IMR-90 (cell line): ENCODE data around the gene SLC37A3. TPM values are rescaled to one million over a fixed set of nuclear protein-coding genes. Genes with fewer than 3 reads are reported as not detected.

Experiments used
- ATAC-seq: fragments of 200-7000 bp; cut with Tn5 transposase; 2 replicates; pipeline ENCODE4 v1.9.1; 2020; ENCODE audit warnings: low read depth, mild to moderate bottlenecking, moderate library complexity
- BruUV-seq: library from RNA; stranded (reverse); fragments of 400-500 nt; replicated peaks from 2 replicates; lab custom pipeline; 2021; lab: Mats Ljungman, UMichigan
- CTCF ChIA-PET: fragments of 300-600 bp; formaldehyde crosslinking; extraction: SDS; loops from one replicate; lab custom pipeline; 2021; ENCODE audit warnings: antibody characterized with exemption; lab: Yijun Ruan, JAX
- POLR2A ChIA-PET: fragments of 300-600 bp; sonication (Branson Sonifier 250); formaldehyde crosslinking; loops from one replicate; lab custom pipeline; 2022; ENCODE audit warnings: antibody characterized with exemption; ENCODE audit not compliant: unreplicated experiment; lab: Charles Lee
- DNase-seq: peaks from one replicate; pipeline ENCODE4 v3.0.0; 2013
- H2AFZ ChIP-seq: replicated peaks from 2 replicates; pipeline ENCODE3; 2013; ENCODE audit warnings: low read length, mild to moderate bottlenecking; ENCODE audit not compliant: poor library complexity
- H2AK5ac ChIP-seq: 2 replicates; pipeline ENCODE4 v1.6.1; 2013; ENCODE audit warnings: low read depth, low read length, inconsistent platforms
- H2AK9ac ChIP-seq: replicated peaks from 2 replicates; pipeline ENCODE3; 2013; ENCODE audit warnings: mild to moderate bottlenecking, low read depth, low read length, moderate library complexity; ENCODE audit not compliant: poor library complexity
- H2BK120ac ChIP-seq: 2 replicates; pipeline ENCODE4 v1.6.1; 2013; ENCODE audit warnings: low read depth, low read length, inconsistent platforms
- H2BK15ac ChIP-seq: 3 replicates; pipeline ENCODE4 v1.6.1; 2013; ENCODE audit warnings: low read depth, low read length, inconsistent platforms
- H2BK20ac ChIP-seq: 2 replicates; pipeline ENCODE4 v1.6.1; 2013; ENCODE audit warnings: low read depth, mild to moderate bottlenecking, inconsistent platforms, low read length, moderate library complexity
- H2BK5ac ChIP-seq: 2 replicates; pipeline ENCODE4 v1.6.1; 2013; ENCODE audit warnings: mild to moderate bottlenecking, low read depth, low read length, inconsistent platforms; ENCODE audit not compliant: poor library complexity, severe bottlenecking
- H3K14ac ChIP-seq: replicated peaks from 2 replicates; pipeline ENCODE4 v1.6.1; 2013; ENCODE audit warnings: low read depth, low read length, inconsistent platforms
- H3K18ac ChIP-seq: 2 replicates; pipeline ENCODE4 v1.6.1; 2013; ENCODE audit warnings: low read depth, low read length, control low read depth
- H3K23ac ChIP-seq: 2 replicates; pipeline ENCODE4 v1.6.1; 2013; ENCODE audit warnings: low read depth, low read length, inconsistent platforms
- H3K27ac ChIP-seq: 2 replicates; pipeline ENCODE4 v1.5.1; 2013; ENCODE audit warnings: mild to moderate bottlenecking, control low read depth, low read length; ENCODE audit not compliant: insufficient read depth
- H3K27me3 ChIP-seq: 2 replicates; pipeline ENCODE4 v1.6.1; 2013; ENCODE audit warnings: low read length; ENCODE audit not compliant: control insufficient read depth, insufficient read depth
- H3K36me3 ChIP-seq: 2 replicates; pipeline ENCODE4 v1.6.1; 2013; ENCODE audit warnings: low read length, mixed read lengths; ENCODE audit not compliant: control insufficient read depth, insufficient read depth
- H3K4ac ChIP-seq: 2 replicates; pipeline ENCODE4 v1.6.1; 2013; ENCODE audit warnings: low read depth, low read length, inconsistent platforms
- H3K4me1 ChIP-seq: 2 replicates; pipeline ENCODE4 v1.6.1; 2013; ENCODE audit warnings: low read length, mixed read lengths; ENCODE audit not compliant: control insufficient read depth, insufficient read depth
- H3K4me2 ChIP-seq: 2 replicates; pipeline ENCODE4 v1.6.1; 2013; ENCODE audit warnings: low read depth, mild to moderate bottlenecking, control low read depth, low read length, moderate library complexity
- H3K4me3 ChIP-seq: 2 replicates; pipeline ENCODE4 v1.5.1; 2013; ENCODE audit warnings: low read depth, mild to moderate bottlenecking, control low read depth, low read length, moderate library complexity; ENCODE audit not compliant: insufficient read depth
- H3K56ac ChIP-seq: 2 replicates; pipeline ENCODE4 v1.6.1; 2013; ENCODE audit warnings: low read length, inconsistent platforms; ENCODE audit not compliant: insufficient read depth; ENCODE audit errors: extremely low read depth
- H3K79me1 ChIP-seq, 2 experiments: 2 replicates each; pipeline ENCODE4 v1.6.1; 2013; ENCODE audit warnings: low read length in 2 of 2, inconsistent platforms in 1 of 2, low read depth in 1 of 2
- H3K9ac ChIP-seq: 2 replicates; pipeline ENCODE4 v1.6.1; 2013; ENCODE audit warnings: low read depth, low read length, control low read depth
- H3K9me1 ChIP-seq: 2 replicates; pipeline ENCODE4 v1.6.1; 2013; ENCODE audit warnings: low read length, inconsistent platforms; ENCODE audit not compliant: insufficient read depth
- H3K9me3 ChIP-seq: 2 replicates; pipeline ENCODE4 v1.6.1; 2013; ENCODE audit warnings: low read length; ENCODE audit not compliant: control insufficient read depth, insufficient read depth
- H4K20me1 ChIP-seq: 2 replicates; pipeline ENCODE4 v1.6.1; 2013; ENCODE audit warnings: low read length, inconsistent platforms; ENCODE audit not compliant: insufficient read depth
- H4K5ac ChIP-seq: 2 replicates; pipeline ENCODE4 v1.6.1; 2013; ENCODE audit warnings: mild to moderate bottlenecking, low read depth, low read length, control low read depth
- H4K8ac ChIP-seq, 2 experiments: 2 replicates each; pipeline ENCODE4 v1.6.1; 2013; ENCODE audit warnings: low read depth in 2 of 2, low read length in 2 of 2, control low read depth in 1 of 2, inconsistent platforms in 1 of 2
- H4K91ac ChIP-seq: 2 replicates; pipeline ENCODE4 v1.6.1; 2013; ENCODE audit warnings: low read depth, low read length, inconsistent platforms; ENCODE audit not compliant: insufficient read depth
- BHLHE40 ChIP-seq: fragments of 150-350 bp; IDR thresholded peaks from 2 replicates; pipeline ENCODE4 v1.6.1; 2016; ENCODE audit warnings: mild to moderate bottlenecking, low read depth, low read length
- MAZ ChIP-seq: IDR thresholded peaks from 2 replicates; pipeline ENCODE4 v1.6.1; 2012; ENCODE audit warnings: low read depth, mild to moderate bottlenecking, low read length, improper control_type of control experiment, moderate library complexity, borderline replicate concordance
- WGBS, 2 experiments: methylation state at CpG; one replicate each; pipeline versions ENCODE4 v1.1.5 to v1.1.7; 2013; ENCODE audit warnings: missing lambda C conversion rate in 2 of 2; ENCODE audit not compliant: insufficient read length in 1 of 2; ENCODE audit errors: extremely low coverage in 2 of 2; 5-methylcytosine and 5-hydroxymethylcytosine counted together
- dilution Hi-C: fragments of 300-500 bp; cut with HindIII; formaldehyde crosslinking; loops from one replicate; pipeline ENCODE4 v1.14.3; 2018; ENCODE audit warnings: low sequenced_read_pairs; ENCODE audit not compliant: unreplicated experiment
- in situ Hi-C: fragments of 300-500 bp; cut with MboI; formaldehyde crosslinking; loops from 3 replicates; pipeline ENCODE4 v1.14.3; 2019; ENCODE audit warnings: low sequenced_read_pairs, inconsistent platforms, mixed read lengths
- intact Hi-C: fragments of 100-400 bp; cut with micrococcal nuclease; formaldehyde crosslinking; loops from 2 replicates; pipeline ENCODE4 v1.10.0; 2022
- polyA plus RNA-seq, 3 experiments: library from polyadenylated mRNA; depleted of rRNA; stranded (reverse); fragments of >200 nt; gene quantifications; 2 replicates each; pipeline ENCODE4 v1.2.3, GENCODE V29; 2012; ENCODE audit warnings: low replicate concordance in 1 of 3
- total RNA-seq: library from RNA; depleted of rRNA; stranded (reverse); fragments of >200 nt; gene quantifications from 2 replicates; pipeline ENCODE4 v1.2.3, GENCODE V29; 2012

SLC37A3 gene
- total and polyA plus RNA-seq, 2 of the 4 experiments (the other 2 are of a cell fraction): 43.2 to 45.3 TPM

DNA sequence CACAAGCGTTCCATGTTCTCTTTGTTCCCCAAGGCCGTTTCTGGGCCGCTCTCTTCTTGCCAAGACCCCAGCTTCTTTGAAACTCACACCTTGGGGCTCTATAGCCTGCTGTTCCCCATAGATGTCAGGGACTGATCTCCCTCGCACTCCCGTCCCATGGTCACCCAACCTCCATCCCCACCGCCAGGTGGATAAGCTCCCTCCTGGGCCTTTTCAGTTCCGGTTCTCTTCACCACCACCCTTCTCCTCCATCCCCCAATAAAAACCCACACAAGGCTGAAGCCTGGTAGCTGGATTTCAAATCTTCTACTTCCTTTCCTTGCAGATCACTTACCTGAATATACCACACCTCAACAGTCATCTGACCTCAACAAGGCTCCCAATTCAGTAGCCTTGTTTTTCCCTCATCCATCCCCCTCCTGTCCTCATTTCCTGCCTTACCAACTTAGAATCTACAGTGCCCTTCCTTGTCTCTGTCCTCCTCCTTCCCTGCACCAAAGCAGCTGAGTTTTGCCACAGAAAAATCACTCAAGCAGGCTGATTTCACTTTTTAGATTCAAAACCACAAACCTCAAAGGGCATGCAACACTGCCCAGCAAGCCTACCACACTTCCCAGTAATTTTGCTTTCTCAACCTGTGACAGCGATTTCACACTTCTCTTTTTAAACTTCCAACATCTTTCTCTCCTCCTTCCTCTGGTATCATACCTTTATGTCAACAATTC, 7.7 kb downstream of the SLC37A3 start:
- dilution Hi-C loops (no loop called here), in situ Hi-C loops (no loop called here), intact Hi-C loops (no loop called here)
- no peaks in the 10 kb centered on the region for H3K27me3 ChIP-seq
- no peak overlapping the region for H4K91ac ChIP-seq
- no peak overlapping the region; the same call in 1 of the 2 replicates for H3K23ac ChIP-seq
- H3K4me3 ChIP-seq: no peak overlapping the region
- no TSS peak for BruUV-seq
- H2AK5ac ChIP-seq: no peak overlapping the region
- CTCF ChIA-PET: no interaction called here
- H3K27ac ChIP-seq: no peak overlapping the region
- H3K79me1 ChIP-seq: peaks cover 23 to 69% of the 10 kb centered on the region in 2 experiments
- peaks cover 2% of the 10 kb centered on the region; the same call in 1 of the 2 replicates for H3K4me1 ChIP-seq
- no peak overlapping the region for H3K14ac ChIP-seq
- TF ChIP-seq MAZ: no peak
- TF ChIP-seq BHLHE40: no peak
- H3K18ac ChIP-seq: no peak overlapping the region
- POLR2A ChIA-PET: no interaction called here
- no peak overlapping the region for H4K8ac ChIP-seq
- H3K56ac ChIP-seq: no peak overlapping the region
- no peak overlapping the region for H2BK120ac ChIP-seq
- H2AK9ac ChIP-seq: no peak overlapping the region
- no peak overlapping the region for H2BK15ac ChIP-seq
- H3K9ac ChIP-seq: no peak overlapping the region
- H3K4ac ChIP-seq: no peak overlapping the region
- ATAC-seq: 0 out of 2 replicates have a peak, but pooled peaks have one; percentile 24
- peaks cover 4% of the 10 kb centered on the region; the same call in 1 of the 2 replicates for H3K9me1 ChIP-seq
- no peak overlapping the region for H2BK20ac ChIP-seq
- no peak overlapping the region for H2AFZ ChIP-seq
- no peaks in the 10 kb centered on the region for H3K9me3 ChIP-seq
- H2BK5ac ChIP-seq: no peak overlapping the region
- no peaks in the 10 kb centered on the region; the same call in 1 of the 2 replicates for H3K36me3 ChIP-seq
- WGBS, 2 experiments: 96 to 100% methylated on average over 1 to 4 of the region's 8 CpGs
- peak; percentile 22 for DNase-seq
- no peak overlapping the region for H3K4me2 ChIP-seq
- H4K20me1 ChIP-seq: peaks cover 76% of the 10 kb centered on the region
- H4K5ac ChIP-seq: no peak overlapping the region
